Measurements from ENCODE around the gene PPP1R26. TPM values are rescaled to one million over a fixed set of nuclear protein-coding genes. Genes with fewer than 3 reads are reported as not detected.

PPP1R26 gene
- polyA plus RNA-seq, 1 of the 3 experiments (the other 2 are of a cell fraction) = 20.1 TPM

DNA sequence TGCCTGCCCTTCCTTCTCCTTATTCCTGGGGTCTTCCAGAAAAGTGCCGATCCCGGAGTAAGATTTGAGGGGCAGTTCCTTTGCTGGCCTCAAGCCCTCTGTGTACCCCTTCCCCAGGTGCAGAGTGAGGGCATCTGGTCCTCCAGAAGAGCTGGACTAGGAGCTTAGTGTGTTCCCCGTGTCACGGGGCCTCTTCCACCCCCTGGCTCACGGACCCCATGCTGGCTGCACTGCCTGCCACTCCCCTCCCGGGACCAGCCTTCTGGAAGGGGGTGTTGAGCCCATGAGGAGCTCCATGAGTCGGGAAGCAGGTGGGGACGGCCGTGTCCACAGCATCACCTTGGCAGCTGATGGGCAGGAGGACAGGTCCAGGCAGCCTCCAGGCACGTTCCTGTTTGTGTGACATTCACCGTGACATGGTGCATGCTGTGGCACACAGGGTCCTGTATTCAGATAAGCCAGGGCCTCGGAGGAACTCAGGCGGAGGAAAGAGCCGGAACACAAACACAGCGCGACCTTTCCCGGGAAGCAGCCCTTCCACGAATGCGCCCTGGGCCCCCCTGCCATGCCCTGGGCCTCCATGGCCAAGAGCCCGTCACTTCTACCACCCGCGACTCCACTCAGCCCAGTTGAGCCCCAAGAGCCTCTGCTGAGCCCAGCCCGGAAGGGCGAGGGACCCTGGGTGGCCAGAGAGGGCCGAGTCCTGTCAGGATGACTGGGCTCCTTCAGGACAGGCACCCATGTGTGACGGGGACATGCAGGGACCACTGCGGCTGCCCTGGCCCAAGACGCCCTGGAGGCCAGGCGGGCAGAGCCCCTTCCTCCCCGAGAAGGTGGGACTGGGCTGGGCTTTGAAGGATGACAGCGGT, 35.7 kb downstream of the PPP1R26 start:
- no peak overlapping the region for H3K4me3 ChIP-seq (ENCODE audit: low read depth in 2 of 2, low read length in 1 of 2)
- H3K9me2 ChIP-seq = no peaks in the 10 kb centered on the region
- ChIA-PET CTCF (interaction anchor here (1.0 to 3.2 kb wide), 2 partner anchors 11 to 14 kb away, joined by 3 to 23 read pairs; no protein-coding TSS in a partner anchor), POLR2A (no interaction called here)
- no peaks in the 10 kb centered on the region; a peak in 1 of 4 replicates for H3K4me1 ChIP-seq (ENCODE audit: control insufficient read depth in 1 of 2, insufficient read depth in 2 of 2, low read depth in 1 of 2, low read length in 1 of 2)
- H3K9me3 ChIP-seq = no peaks in the 10 kb centered on the region
- H3K27ac ChIP-seq (ENCODE audit: low read depth in 2 of 2, low read length in 1 of 2) = no peak overlapping the region
- no peak overlapping the region for H3K9ac ChIP-seq
- H3K36me3 ChIP-seq (replicated peaks in 1 of 2; ENCODE audit: control insufficient read depth in 1 of 2, insufficient read depth in 2 of 2, low read length in 1 of 2) = no peaks in the 10 kb centered on the region
- DNase-seq = no peak
- H3F3A ChIP-seq (replicated peaks; ENCODE audit: insufficient read depth) = no peaks in the 10 kb centered on the region
- WGBS (ENCODE audit: low lambda C conversion rate) = 74% methylated on average over 13 of the region's 31 CpGs
- no peaks in the 10 kb centered on the region for H3K27me3 ChIP-seq (ENCODE audit: insufficient read depth)
- H3K79me2 ChIP-seq (ENCODE audit: insufficient read depth) = no peaks in the 10 kb centered on the region
- H4K20me1 ChIP-seq (ENCODE audit: insufficient read depth) = no peaks in the 10 kb centered on the region
- H2AFZ ChIP-seq (ENCODE audit: low read depth) = no peak overlapping the region
- no peak overlapping the region for H3K4me2 ChIP-seq
- no peak for TF ChIP-seq EP300 (IDR thresholded peaks at IDR 0.05; ENCODE audit: borderline replicate concordance in 1 of 2, low read depth in 1 of 2, low read length in 1 of 2)
- TF ChIP-seq RAD21 (IDR thresholded peaks at IDR 0.05; ENCODE audit: low read length) = no peak

DNA sequence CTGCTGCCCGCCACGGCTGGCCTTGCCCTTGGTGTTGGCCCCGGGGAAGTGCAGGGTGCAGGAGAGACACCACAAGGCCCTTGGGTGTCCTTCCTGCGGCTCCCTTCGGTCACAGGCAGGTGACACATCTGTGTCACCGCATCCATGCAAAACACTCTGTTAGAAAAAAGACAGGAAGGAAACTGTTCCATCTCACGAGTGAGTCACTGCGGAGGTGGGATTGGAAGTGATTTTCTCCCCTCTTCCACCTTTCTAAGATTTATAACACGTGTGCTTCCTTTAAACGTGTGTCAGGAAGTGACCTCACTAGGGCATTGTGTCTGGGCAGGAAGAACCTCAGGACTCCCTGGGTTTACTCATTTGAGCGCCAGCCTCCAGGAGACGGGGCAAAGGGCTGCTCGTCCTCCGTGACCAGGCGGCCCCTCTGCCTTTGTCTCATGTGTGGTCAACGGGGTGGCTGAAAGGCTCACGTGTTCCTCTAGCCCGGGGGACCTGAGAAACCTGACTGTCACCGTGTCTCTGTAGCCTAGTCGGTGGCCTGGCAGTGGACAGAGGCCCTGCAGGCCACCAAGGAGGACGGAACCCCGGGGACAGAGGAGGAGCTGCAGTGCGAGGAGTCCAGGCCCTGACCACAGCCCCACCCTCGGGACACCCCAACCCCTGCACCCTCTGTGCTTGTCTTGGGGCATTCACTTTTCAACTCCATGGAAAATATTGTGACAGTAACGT, 36.7 kb downstream of the PPP1R26 start:
- Histone ChIP-seq H3K9me3 (no peaks in the 10 kb centered on the region), H3K4me2 (no peak overlapping the region), H3F3A (replicated peaks; ENCODE audit: insufficient read depth) (no peaks in the 10 kb centered on the region), H3K9me2 (no peaks in the 10 kb centered on the region), H3K36me3 (replicated peaks in 1 of 2; ENCODE audit: control insufficient read depth in 1 of 2, insufficient read depth in 2 of 2, low read length in 1 of 2) (no peaks in the 10 kb centered on the region), H3K27me3 (ENCODE audit: insufficient read depth) (no peaks in the 10 kb centered on the region), H2AFZ (ENCODE audit: low read depth) (no peak overlapping the region), H3K27ac (ENCODE audit: low read depth in 2 of 2, low read length in 1 of 2) (no peak overlapping the region), H4K20me1 (ENCODE audit: insufficient read depth) (no peaks in the 10 kb centered on the region), H3K79me2 (ENCODE audit: insufficient read depth) (no peaks in the 10 kb centered on the region), H3K4me3 (ENCODE audit: low read depth in 2 of 2, low read length in 1 of 2) (no peak overlapping the region), H3K4me1 (ENCODE audit: control insufficient read depth in 1 of 2, insufficient read depth in 2 of 2, low read depth in 1 of 2, low read length in 1 of 2) (no peaks in the 10 kb centered on the region; a peak in 1 of 4 replicates), H3K9ac (no peak overlapping the region)
- POLR2A ChIA-PET = no interaction called here
- CTCF ChIA-PET = no interaction called here
- no peak for DNase-seq
- WGBS (ENCODE audit: low lambda C conversion rate) = 78% methylated on average over 11 of the region's 25 CpGs
- TF ChIP-seq ELF1 (IDR thresholded peaks at IDR 0.05) (no peak), RCOR1 (IDR thresholded peaks at IDR 0.05; ENCODE audit: low read length) (no peak)

DNA sequence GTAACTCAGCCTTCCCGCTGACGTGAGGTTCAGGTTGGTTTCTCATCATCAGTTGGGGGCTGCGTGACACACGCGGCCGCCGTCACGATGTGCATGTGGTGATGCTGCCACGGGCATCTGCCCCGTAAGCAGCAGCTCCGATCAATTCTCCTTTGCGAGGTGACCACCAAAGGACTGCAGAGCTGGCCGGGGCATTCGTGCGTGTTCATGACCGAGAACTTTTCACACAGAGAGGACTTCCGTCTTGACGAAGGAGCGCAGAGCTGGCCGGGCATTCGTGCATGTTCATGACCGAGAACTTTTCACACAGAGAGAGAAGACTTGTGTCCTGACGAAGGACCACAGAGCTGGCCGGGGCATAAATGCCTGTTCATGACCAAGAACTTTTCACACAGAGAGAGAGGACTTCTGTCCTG, 37.8 kb downstream of the PPP1R26 start:
- no peak overlapping the region for H3K27ac ChIP-seq (ENCODE audit: low read depth in 2 of 2, low read length in 1 of 2)
- H3K36me3 ChIP-seq (replicated peaks in 1 of 2; ENCODE audit: control insufficient read depth in 1 of 2, insufficient read depth in 2 of 2, low read length in 1 of 2) = no peaks in the 10 kb centered on the region
- no peak overlapping the region for H2AFZ ChIP-seq (ENCODE audit: low read depth)
- no peaks in the 10 kb centered on the region for H3F3A ChIP-seq (replicated peaks; ENCODE audit: insufficient read depth)
- H4K20me1 ChIP-seq (ENCODE audit: insufficient read depth) = no peaks in the 10 kb centered on the region
- no peak overlapping the region for H3K4me2 ChIP-seq
- H3K9me2 ChIP-seq = no peaks in the 10 kb centered on the region
- CTCF ChIA-PET = interaction anchor here (1.2 to 3.0 kb wide), 2 partner anchors 13 to 105 kb away, joined by 4 to 11 read pairs; no protein-coding TSS in a partner anchor
- no peak overlapping the region for H3K4me3 ChIP-seq (ENCODE audit: low read depth in 2 of 2, low read length in 1 of 2)
- no peaks in the 10 kb centered on the region for H3K4me1 ChIP-seq (ENCODE audit: control insufficient read depth in 1 of 2, insufficient read depth in 2 of 2, low read depth in 1 of 2, low read length in 1 of 2)
- no peaks in the 10 kb centered on the region for H3K27me3 ChIP-seq (ENCODE audit: insufficient read depth)
- no peak overlapping the region for H3K9ac ChIP-seq
- no peak for DNase-seq
- H3K9me3 ChIP-seq = no peaks in the 10 kb centered on the region
- H3K79me2 ChIP-seq (ENCODE audit: insufficient read depth) = no peaks in the 10 kb centered on the region
- POLR2A ChIA-PET = no interaction called here
- WGBS (ENCODE audit: low lambda C conversion rate) = 69% methylated on average over 24 of the region's 24 CpGs
- TF ChIP-seq, protein P1, sequence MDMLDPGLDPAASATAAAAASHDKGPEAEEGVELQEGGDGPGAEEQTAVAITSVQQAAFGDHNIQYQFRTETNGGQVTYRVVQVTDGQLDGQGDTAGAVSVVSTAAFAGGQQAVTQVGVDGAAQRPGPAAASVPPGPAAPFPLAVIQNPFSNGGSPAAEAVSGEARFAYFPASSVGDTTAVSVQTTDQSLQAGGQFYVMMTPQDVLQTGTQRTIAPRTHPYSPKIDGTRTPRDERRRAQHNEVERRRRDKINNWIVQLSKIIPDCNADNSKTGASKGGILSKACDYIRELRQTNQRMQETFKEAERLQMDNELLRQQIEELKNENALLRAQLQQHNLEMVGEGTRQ (IDR thresholded peaks at IDR 0.05; ENCODE audit: borderline replicate concordance, low read depth, low read length) = no peak
- TF ChIP-seq RCOR1 (IDR thresholded peaks at IDR 0.05; ENCODE audit: low read length) = no peak
- no peak for TF ChIP-seq FOXM1 (IDR thresholded peaks at IDR 0.05; ENCODE audit: low read depth)
- TF ChIP-seq IRF3 (IDR thresholded peaks at IDR 0.05; ENCODE audit: low read depth, low read length) = no peak
- TF ChIP-seq CHD2 (IDR thresholded peaks at IDR 0.05; ENCODE audit: low read length, partially characterized antibody) = no peak
- no peak for TF ChIP-seq GATA2 (CRISPR knock-in tag; IDR thresholded peaks at IDR 0.05)
- TF ChIP-seq, protein P2, sequence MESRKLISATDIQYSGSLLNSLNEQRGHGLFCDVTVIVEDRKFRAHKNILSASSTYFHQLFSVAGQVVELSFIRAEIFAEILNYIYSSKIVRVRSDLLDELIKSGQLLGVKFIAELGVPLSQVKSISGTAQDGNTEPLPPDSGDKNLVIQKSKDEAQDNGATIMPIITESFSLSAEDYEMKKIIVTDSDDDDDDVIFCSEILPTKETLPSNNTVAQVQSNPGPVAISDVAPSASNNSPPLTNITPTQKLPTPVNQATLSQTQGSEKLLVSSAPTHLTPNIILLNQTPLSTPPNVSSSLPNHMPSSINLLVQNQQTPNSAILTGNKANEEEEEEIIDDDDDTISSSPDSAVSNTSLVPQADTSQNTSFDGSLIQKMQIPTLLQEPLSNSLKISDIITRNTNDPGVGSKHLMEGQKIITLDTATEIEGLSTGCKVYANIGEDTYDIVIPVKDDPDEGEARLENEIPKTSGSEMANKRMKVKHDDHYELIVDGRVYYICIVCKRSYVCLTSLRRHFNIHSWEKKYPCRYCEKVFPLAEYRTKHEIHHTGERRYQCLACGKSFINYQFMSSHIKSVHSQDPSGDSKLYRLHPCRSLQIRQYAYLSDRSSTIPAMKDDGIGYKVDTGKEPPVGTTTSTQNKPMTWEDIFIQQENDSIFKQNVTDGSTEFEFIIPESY (IDR thresholded peaks at IDR 0.05; ENCODE audit: borderline replicate concordance, low read depth) = no peak
- TF ChIP-seq SMC3 (IDR thresholded peaks at IDR 0.05; ENCODE audit: low read depth, low read length) = no peak
- no peak for TF ChIP-seq POLR2AphosphoS5 (IDR thresholded peaks at IDR 0.05; ENCODE audit: low read depth, low read length)
- no peak for TF ChIP-seq NFIC (IDR thresholded peaks at IDR 0.05; ENCODE audit: borderline replicate concordance)
- TF ChIP-seq MEF2A (IDR thresholded peaks at IDR 0.05; ENCODE audit: borderline replicate concordance, low read depth) = no peak
- no peak for TF ChIP-seq MAX (IDR thresholded peaks at IDR 0.05; ENCODE audit: low read depth)
- TF ChIP-seq JUND (IDR thresholded peaks at IDR 0.05) = no peak
- TF ChIP-seq TEAD4 (IDR thresholded peaks at IDR 0.05; ENCODE audit: borderline replicate concordance, insufficient read depth) = no peak
